Measurements from ENCODE around the gene ATP10B. TPM values are rescaled to one million over a fixed set of nuclear protein-coding genes. Genes with fewer than 3 reads are reported as not detected.

Gene ATP10B
- polyA plus RNA-seq, 1 of the 3 experiments (the other 2 are of a cell fraction), result not detected

- TF ChIP-seq ZBTB33 (IDR thresholded peaks at IDR 0.05; ENCODE audit: borderline replicate concordance, low read depth) (no peak), FOXJ3 (CRISPR knock-in tag; IDR thresholded peaks at IDR 0.05) (no peak)
Observed at GRCh38 chr5:160547872-160548271, 304.1 kb downstream of the ATP10B start (continued).

- ChIA-PET POLR2A (no interaction called here), CTCF (no interaction called here)
- TF ChIP-seq TAF1 (IDR thresholded peaks at IDR 0.05; ENCODE audit: borderline replicate concordance, low read depth, low read length) (no peak), RAD21 (IDR thresholded peaks at IDR 0.05; ENCODE audit: low read length) (no peak), FOXJ3 (CRISPR knock-in tag; IDR thresholded peaks at IDR 0.05) (no peak), FOSL2 (IDR thresholded peaks at IDR 0.05; ENCODE audit: borderline replicate concordance, low read depth) (no peak), RCOR1 (IDR thresholded peaks at IDR 0.05; ENCODE audit: low read length) (no peak), NFIC (IDR thresholded peaks at IDR 0.05; ENCODE audit: borderline replicate concordance) (no peak), ELF1 (IDR thresholded peaks at IDR 0.05) (no peak), ZBTB33 (IDR thresholded peaks at IDR 0.05; ENCODE audit: borderline replicate concordance, low read depth) (no peak), SMC3 (IDR thresholded peaks at IDR 0.05; ENCODE audit: low read depth, low read length) (no peak), YY1 (IDR thresholded peaks at IDR 0.05; ENCODE audit: low read depth) (no peak), EP300 (IDR thresholded peaks at IDR 0.05; ENCODE audit: borderline replicate concordance in 1 of 2, low read depth in 1 of 2, low read length in 1 of 2) (no peak)
Observed at GRCh38 chr5:160547061-160547460, 304.9 kb downstream of the ATP10B start.

GRCh38 chr5:160545832-160546231, 306.2 kb downstream of the ATP10B start:
- POLR2A ChIA-PET, result no interaction called here
- Histone ChIP-seq H3K4me2 (no peak overlapping the region), H3K9me2 (no peaks in the 10 kb centered on the region), H3F3A (replicated peaks; ENCODE audit: insufficient read depth) (peaks cover 12% of the 10 kb centered on the region), H3K27ac (ENCODE audit: low read depth in 2 of 2, low read length in 1 of 2) (no peak overlapping the region), H3K9me3 (no peaks in the 10 kb centered on the region), H3K4me3 (ENCODE audit: low read depth in 2 of 2, low read length in 1 of 2) (no peak overlapping the region), H2AFZ (ENCODE audit: low read depth) (no peak overlapping the region), H3K9ac (no peak overlapping the region), H3K36me3 (replicated peaks in 1 of 2; ENCODE audit: control insufficient read depth in 1 of 2, insufficient read depth in 2 of 2, low read length in 1 of 2) (no peaks in the 10 kb centered on the region), H3K4me1 (ENCODE audit: control insufficient read depth in 1 of 2, insufficient read depth in 2 of 2, low read depth in 1 of 2, low read length in 1 of 2) (no peaks in the 10 kb centered on the region), H4K20me1 (ENCODE audit: insufficient read depth) (no peaks in the 10 kb centered on the region), H3K27me3 (ENCODE audit: insufficient read depth) (peaks cover 5% of the 10 kb centered on the region; the same call in 1 of the 2 replicates), H3K79me2 (ENCODE audit: insufficient read depth) (no peaks in the 10 kb centered on the region)
- CTCF ChIA-PET, result no interaction called here
- WGBS (ENCODE audit: low lambda C conversion rate), result 37% methylated on average over 1 of the region's 1 CpG
- no peak for TF ChIP-seq TEAD4 (IDR thresholded peaks at IDR 0.05; ENCODE audit: borderline replicate concordance, insufficient read depth)
- no peak for TF ChIP-seq YY1 (IDR thresholded peaks at IDR 0.05; ENCODE audit: low read depth)
- no peak for TF ChIP-seq ZBTB33 (IDR thresholded peaks at IDR 0.05; ENCODE audit: borderline replicate concordance, low read depth)
- TF ChIP-seq GABPA (IDR thresholded peaks at IDR 0.05; ENCODE audit: low read depth), result no peak
- TF ChIP-seq GATA2 (CRISPR knock-in tag; IDR thresholded peaks at IDR 0.05), result no peak
- TF ChIP-seq MEF2A (IDR thresholded peaks at IDR 0.05; ENCODE audit: borderline replicate concordance, low read depth), result no peak
- no peak for TF ChIP-seq USF1 (IDR thresholded peaks at IDR 0.05; ENCODE audit: borderline replicate concordance, low read depth)
- no peak for TF ChIP-seq NFIC (IDR thresholded peaks at IDR 0.05; ENCODE audit: borderline replicate concordance)
- TF ChIP-seq TAF1 (IDR thresholded peaks at IDR 0.05; ENCODE audit: borderline replicate concordance, low read depth, low read length), result no peak
- TF ChIP-seq POLR2AphosphoS5 (IDR thresholded peaks at IDR 0.05; ENCODE audit: low read depth, low read length), result no peak
- no peak for DNase-seq

More at GRCh38 chr5:160547061-160547460, 304.9 kb downstream of the ATP10B start:
- Histone ChIP-seq H3K4me1 (ENCODE audit: control insufficient read depth in 1 of 2, insufficient read depth in 2 of 2, low read depth in 1 of 2, low read length in 1 of 2) (no peaks in the 10 kb centered on the region), H3K9ac (no peak overlapping the region), H2AFZ (ENCODE audit: low read depth) (no peak overlapping the region), H3K79me2 (ENCODE audit: insufficient read depth) (no peaks in the 10 kb centered on the region), H3K27me3 (ENCODE audit: insufficient read depth) (peaks cover 5% of the 10 kb centered on the region; the same call in 1 of the 2 replicates), H3K9me2 (no peaks in the 10 kb centered on the region), H3K4me3 (ENCODE audit: low read depth in 2 of 2, low read length in 1 of 2) (no peak overlapping the region), H4K20me1 (ENCODE audit: insufficient read depth) (no peaks in the 10 kb centered on the region), H3K27ac (ENCODE audit: low read depth in 2 of 2, low read length in 1 of 2) (no peak overlapping the region), H3K4me2 (no peak overlapping the region), H3F3A (replicated peaks; ENCODE audit: insufficient read depth) (peaks cover 12% of the 10 kb centered on the region), H3K9me3 (no peaks in the 10 kb centered on the region), H3K36me3 (replicated peaks in 1 of 2; ENCODE audit: control insufficient read depth in 1 of 2, insufficient read depth in 2 of 2, low read length in 1 of 2) (no peaks in the 10 kb centered on the region)
- no peak for DNase-seq
- 6% methylated on average over 2 of the region's 2 CpGs for WGBS (ENCODE audit: low lambda C conversion rate)

All from SK-N-SH (cell line).